ENCODE data around the gene TIGD7. TPM values are rescaled to one million over a fixed set of nuclear protein-coding genes. Genes with fewer than 3 reads are reported as not detected.
A peak's percentile ranks its signal among the peaks of the same experiment; 100 is the strongest.

Gene TIGD7
- total and polyA plus RNA-seq, 4 donors = 2.9 to 11.5 (median 3.9) TPM

DNA sequence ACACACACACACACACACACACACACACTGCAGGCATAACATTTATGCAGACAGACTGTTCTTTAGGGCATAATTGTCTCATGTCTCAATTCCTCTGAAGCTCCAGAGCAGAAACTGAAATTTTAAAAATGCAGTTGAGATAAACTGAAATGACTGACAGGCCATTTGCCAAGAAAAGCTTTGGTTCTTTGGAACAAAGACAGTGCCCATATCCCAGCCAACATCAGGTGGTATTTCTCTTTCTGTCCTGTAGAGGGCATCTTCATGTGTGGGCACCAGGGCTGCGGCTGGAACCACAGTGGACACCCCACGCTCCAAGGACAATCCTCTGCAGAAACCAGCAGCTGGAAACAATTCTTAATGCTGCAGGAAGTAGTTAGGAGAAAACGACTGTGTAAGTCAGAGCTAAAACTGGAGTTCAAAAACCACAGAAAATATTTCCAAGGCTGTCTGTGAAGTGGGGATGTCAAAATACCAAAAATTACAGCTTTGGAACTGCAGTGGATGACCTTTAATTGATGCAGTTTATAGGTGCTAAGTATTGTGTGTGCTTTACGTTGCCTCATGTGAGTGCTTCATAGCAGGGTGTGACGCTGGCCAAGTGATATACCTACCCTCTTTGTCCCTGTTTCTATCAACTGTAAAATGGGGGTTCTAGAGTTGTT lies 38.2 kb downstream of the TIGD7 start:
- Histone ChIP-seq H3K27me3 (ENCODE audit: control insufficient read depth in 3 of 3, insufficient read depth in 3 of 3, low read length in 2 of 3) (no peaks in the 10 kb centered on the region), H3K4me1 (ENCODE audit: control insufficient read depth in 5 of 5, insufficient read depth in 5 of 5, low read length in 5 of 5) (peaks cover 0 to 6% (median 3%) of the 10 kb centered on the region in 5 donors), H3K9ac (ENCODE audit: insufficient read depth in 1 of 2, low read length in 2 of 2) (no peak overlapping the region), H3K4me3 (no peak overlapping the region), H3K27ac (ENCODE audit: low read depth in 1 of 2, low read length in 1 of 2) (no peak overlapping the region), H3K36me3 (ENCODE audit: control insufficient read depth in 4 of 4, insufficient read depth in 4 of 4, low read length in 4 of 4) (peaks cover 0 to 2% (median 0%) of the 10 kb centered on the region in 4 donors), H3K9me3 (ENCODE audit: control insufficient read depth in 4 of 4, insufficient read depth in 3 of 4, low read length in 3 of 4) (peaks cover 0 to 6% (median 0%) of the 10 kb centered on the region in 4 donors)
- DNase-seq (peak; percentile 20 to 43 (median 25)), ATAC-seq (ENCODE audit: insufficient read depth, low FRiP score) (no peak)
- TF ChIP-seq, protein P1, sequence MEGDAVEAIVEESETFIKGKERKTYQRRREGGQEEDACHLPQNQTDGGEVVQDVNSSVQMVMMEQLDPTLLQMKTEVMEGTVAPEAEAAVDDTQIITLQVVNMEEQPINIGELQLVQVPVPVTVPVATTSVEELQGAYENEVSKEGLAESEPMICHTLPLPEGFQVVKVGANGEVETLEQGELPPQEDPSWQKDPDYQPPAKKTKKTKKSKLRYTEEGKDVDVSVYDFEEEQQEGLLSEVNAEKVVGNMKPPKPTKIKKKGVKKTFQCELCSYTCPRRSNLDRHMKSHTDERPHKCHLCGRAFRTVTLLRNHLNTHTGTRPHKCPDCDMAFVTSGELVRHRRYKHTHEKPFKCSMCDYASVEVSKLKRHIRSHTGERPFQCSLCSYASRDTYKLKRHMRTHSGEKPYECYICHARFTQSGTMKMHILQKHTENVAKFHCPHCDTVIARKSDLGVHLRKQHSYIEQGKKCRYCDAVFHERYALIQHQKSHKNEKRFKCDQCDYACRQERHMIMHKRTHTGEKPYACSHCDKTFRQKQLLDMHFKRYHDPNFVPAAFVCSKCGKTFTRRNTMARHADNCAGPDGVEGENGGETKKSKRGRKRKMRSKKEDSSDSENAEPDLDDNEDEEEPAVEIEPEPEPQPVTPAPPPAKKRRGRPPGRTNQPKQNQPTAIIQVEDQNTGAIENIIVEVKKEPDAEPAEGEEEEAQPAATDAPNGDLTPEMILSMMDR (IDR thresholded peaks at IDR 0.05; ENCODE audit: control extremely low read depth, extremely low read depth) = no peak
- 80 to 82% methylated on average over 5 of the region's 5 CpGs for whole genome bisulfite sequencing, 2 donors

DNA sequence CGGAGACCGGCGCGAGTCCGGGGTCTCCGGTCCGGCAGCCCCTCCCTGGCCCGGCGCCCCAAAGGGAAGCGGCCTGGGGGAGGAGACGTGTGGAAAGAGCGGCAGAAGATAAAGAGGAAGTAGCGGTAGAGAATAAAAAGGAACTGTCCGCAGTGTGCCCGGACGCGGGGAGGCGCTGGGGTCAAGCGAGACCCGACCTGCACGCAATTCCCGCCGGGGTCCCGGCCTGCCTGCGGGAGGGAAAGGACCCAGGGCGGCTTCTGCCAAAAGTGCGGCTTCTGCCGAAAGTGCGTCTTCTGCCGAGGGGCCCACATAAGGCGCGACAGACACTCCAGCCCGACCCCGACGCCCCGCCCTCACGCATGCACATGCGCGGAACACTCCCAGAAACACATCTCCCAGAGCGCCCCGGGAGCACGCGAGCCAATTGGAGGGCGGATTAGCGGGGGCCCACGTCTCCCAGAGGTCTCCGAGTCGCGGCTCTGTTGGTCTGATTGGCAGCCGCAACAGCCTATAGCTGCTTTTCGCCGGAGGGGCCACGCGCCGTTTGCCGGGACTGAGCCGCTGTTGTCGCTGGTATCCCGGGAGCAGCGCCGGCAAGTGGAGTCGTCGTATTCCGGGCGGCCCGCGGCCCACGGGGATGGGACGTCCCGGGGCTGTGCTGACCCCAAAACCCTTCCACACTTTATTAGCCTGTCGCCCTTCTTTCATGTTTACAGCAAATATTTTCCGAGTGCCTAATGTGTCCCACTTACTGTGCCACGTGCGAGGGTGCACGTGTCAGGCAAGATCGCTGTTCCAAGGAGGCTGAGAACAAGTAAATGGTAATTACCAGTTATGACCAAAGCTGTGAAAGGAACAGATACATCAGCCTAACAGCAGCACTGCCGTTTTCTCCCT lies 40.8 kb downstream of the TIGD7 start:
- 1 to 3% methylated on average over 77 of the region's 77 CpGs for WGBS, 2 donors
- TF ChIP-seq, protein P1 (IDR thresholded peaks at IDR 0.05; ENCODE audit: control extremely low read depth, extremely low read depth) = no peak
- Histone ChIP-seq H3K9me3 (ENCODE audit: control insufficient read depth in 4 of 4, insufficient read depth in 3 of 4, low read length in 3 of 4) (peaks cover 0 to 6% (median 0%) of the 10 kb centered on the region in 4 donors), H3K9ac (ENCODE audit: insufficient read depth in 1 of 2, low read length in 2 of 2) (peak overlapping the region in 1 of 2 donors; percentile 73), H3K36me3 (ENCODE audit: control insufficient read depth in 4 of 4, insufficient read depth in 4 of 4, low read length in 4 of 4) (peaks cover 0 to 2% (median 0%) of the 10 kb centered on the region in 4 donors), H3K4me3 (peak overlapping the region; percentile 80), H3K27me3 (ENCODE audit: control insufficient read depth in 3 of 3, insufficient read depth in 3 of 3, low read length in 2 of 3) (no peaks in the 10 kb centered on the region), H3K4me1 (ENCODE audit: control insufficient read depth in 5 of 5, insufficient read depth in 5 of 5, low read length in 5 of 5) (peaks cover 0 to 6% (median 3%) of the 10 kb centered on the region in 5 donors), H3K27ac (ENCODE audit: low read depth in 1 of 2, low read length in 1 of 2) (peak overlapping the region; percentile 87 to 99)
- peak; percentile 94 for ATAC-seq (ENCODE audit: insufficient read depth, low FRiP score)
- DNase-seq = peak; percentile 99

DNA sequence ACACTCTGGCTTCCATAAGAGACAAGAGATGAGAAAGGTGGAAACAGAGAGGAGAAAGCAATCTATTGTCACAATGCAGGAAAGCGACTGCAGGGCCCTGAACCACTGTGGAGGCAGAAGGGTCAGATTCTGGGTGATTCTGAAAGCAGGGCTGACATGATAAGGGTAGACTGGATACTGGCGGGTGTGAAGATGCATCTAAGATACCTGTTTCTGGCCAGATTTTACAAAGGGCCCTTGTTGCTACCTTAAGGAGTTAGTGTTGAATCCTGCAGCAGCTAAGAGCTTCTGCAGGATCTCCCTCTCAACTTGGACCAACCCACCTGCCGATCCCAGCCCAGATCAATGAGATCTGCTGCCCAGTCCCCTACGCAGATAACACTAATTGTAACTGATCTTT lies 42.7 kb downstream of the TIGD7 start:
- Histone ChIP-seq H3K27me3 (ENCODE audit: control insufficient read depth in 3 of 3, insufficient read depth in 3 of 3, low read length in 2 of 3) (no peaks in the 10 kb centered on the region), H3K9me3 (ENCODE audit: control insufficient read depth in 4 of 4, insufficient read depth in 3 of 4, low read length in 3 of 4) (peaks cover 0 to 6% (median 0%) of the 10 kb centered on the region in 4 donors), H3K4me3 (no peak overlapping the region), H3K36me3 (ENCODE audit: control insufficient read depth in 4 of 4, insufficient read depth in 4 of 4, low read length in 4 of 4) (peaks cover 0 to 2% (median 0%) of the 10 kb centered on the region in 4 donors), H3K9ac (ENCODE audit: insufficient read depth in 1 of 2, low read length in 2 of 2) (no peak overlapping the region), H3K4me1 (ENCODE audit: control insufficient read depth in 5 of 5, insufficient read depth in 5 of 5, low read length in 5 of 5) (peaks cover 0 to 6% (median 3%) of the 10 kb centered on the region in 5 donors), H3K27ac (ENCODE audit: low read depth in 1 of 2, low read length in 1 of 2) (no peak overlapping the region)
- 94 to 97% methylated on average over 4 of the region's 4 CpGs for WGBS, 2 donors
- TF ChIP-seq, protein P1 (IDR thresholded peaks at IDR 0.05; ENCODE audit: control extremely low read depth, extremely low read depth) = no peak
- no peak for ATAC-seq (ENCODE audit: insufficient read depth, low FRiP score)
- DNase-seq = no peak
